GM21367 (cell line): Measurements from ENCODE around the gene AGRP.

Source experiments
- ATAC-seq: cut with Tn5 transposase; IDR thresholded peaks from one replicate; pipeline ENCODE4 v1.9.1; 2021; ENCODE audit not compliant: unreplicated experiment

Gene AGRP

GRCh38 chr16:67445913-67446907, 37.1 kb downstream of the AGRP start:
- ATAC-seq, result no peak

- no peak for ATAC-seq
These were observed 37.9 kb downstream of the AGRP start for GRCh38 chr16:67445441-67445912.

GRCh38 chr16:67445126-67445426, 38.3 kb downstream of the AGRP start:
- ATAC-seq, result no peak

- ATAC-seq, result no peak
These were observed 38.9 kb downstream of the AGRP start for GRCh38 chr16:67444259-67445125.

DNA sequence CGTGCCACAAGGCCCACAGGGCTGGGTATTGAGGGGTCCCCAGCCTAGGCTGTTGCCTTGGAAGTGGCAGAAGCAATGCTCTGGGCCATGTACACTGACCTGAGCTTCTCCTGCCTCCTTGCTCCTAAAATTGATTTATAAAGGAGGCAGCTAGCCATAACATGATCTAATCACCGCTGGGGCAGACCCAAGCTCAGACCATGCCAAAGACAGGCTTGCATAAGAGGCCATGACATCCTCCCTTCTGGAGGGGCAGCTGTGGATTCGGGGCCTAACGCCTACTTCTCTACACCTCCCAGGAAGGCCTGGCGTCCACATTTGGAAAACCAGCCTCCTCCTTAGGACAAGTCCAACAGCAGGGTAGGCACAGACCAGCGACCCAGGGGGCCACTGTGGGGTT, 40.1 kb downstream of the AGRP start:
- no peak for ATAC-seq

DNA sequence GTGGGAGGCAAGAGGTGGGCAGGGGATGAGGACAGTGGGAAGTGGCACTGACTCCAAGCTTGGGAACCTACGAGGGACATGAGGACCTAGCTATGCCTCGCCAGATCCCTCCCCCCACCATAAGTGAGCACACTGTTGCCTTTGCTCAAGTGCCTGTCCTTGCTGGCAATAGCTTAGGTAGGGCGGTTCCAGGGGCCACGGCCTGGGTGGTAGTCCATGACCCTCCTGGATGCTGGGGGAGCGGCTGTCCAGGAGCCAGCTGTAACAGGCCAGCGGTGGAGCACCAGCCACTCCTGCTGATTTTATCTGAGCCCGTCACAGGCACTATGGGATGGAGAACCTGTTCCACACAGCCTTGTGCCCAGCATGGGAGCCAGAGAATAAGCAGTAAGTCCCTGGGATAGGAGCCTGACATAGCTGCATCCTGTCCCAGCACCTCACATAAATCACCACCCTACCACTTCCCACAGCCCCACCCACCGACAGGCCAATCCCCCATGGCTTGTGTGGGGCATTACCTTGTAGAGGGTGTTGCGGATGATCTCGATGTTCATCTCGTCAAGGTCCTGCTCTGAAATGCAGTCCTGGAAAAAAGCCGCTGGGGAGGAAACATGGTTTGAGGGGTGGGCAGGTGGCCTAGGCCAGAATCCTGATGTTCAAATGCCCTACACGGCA, 40.6 kb downstream of the AGRP start:
- ATAC-seq, result no peak

DNA sequence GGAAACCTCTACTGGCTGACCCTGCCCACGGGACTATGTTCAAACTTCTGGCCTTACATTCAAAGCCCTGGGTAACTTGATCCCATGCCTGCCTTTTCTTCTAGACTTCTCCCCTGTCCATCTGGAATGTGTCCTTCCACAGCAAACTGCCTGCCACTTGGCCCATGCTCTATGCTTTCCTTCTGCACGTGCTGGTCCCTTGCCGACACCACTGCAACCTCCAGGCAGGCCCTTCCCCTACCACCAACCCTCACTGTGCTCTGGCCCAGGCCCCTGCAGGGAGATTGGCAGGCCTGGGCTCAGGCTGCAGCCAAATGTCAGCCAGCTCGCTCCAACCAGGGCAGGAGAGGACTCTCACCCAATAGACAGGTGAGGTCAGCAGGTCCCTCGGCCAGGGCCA, 41.4 kb downstream of the AGRP start:
- ATAC-seq, result no peak

DNA sequence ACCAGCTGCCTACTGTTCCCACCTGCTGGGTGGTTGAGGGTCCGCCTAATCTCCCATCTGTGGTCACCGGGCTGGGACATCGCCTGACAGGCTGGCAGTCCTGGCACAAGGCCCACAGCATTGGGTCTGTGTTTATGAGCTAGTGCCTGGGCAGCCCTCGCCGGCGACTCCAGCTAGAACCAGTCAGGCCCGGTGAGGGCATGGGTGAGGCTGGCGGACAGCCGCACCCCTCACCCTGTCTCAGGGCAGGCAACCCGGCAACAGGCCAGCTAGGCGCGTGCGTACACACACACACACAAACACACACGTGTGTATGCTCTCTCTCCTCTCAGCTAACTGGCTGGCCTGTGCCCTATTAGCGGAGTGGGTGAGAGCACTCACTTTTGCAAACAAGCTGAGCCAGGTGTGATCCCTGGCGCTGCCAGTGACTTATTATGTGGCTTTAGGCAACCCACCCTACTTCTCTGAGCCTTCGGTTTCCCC, 42.0 kb downstream of the AGRP start:
- no peak for ATAC-seq

- no peak for ATAC-seq
These were observed 44.4 kb downstream of the AGRP start for GRCh38 chr16:67438824-67439393.

DNA sequence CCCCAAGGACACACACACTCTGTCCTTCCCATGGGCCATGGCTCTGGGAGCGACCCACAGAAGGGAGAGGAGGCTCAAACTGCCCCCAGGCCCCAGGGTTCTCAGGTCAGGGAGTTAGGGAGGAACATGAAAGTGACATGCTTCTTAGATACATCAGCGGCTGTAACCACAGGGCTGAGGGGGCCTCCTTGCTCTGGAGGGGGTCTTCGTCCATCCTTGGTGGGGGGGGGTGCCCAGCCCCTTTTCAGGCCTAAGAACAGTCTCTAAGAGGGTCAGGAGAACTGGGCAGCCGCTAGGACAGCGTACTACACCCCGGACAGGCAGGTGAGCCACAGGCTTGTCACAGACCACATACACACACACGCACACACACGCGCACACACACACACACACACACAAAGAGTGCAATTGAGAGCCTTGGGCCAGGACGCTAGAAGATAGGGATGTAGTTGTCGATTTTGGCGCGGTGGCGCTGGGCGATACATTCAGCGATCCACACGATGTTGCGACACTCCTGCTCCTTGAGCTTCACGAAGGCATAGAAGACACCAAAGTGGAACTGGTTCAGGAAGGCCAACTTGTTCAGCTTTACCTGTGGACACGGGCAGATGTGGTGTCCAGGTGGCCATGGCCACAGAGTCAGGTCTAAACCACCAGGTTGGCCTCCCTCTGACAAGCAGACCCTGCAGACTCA, 45.1 kb downstream of the AGRP start:
- ATAC-seq, result no peak

GRCh38 chr16:67437513-67437912, 45.8 kb downstream of the AGRP start:
- no peak for ATAC-seq

DNA sequence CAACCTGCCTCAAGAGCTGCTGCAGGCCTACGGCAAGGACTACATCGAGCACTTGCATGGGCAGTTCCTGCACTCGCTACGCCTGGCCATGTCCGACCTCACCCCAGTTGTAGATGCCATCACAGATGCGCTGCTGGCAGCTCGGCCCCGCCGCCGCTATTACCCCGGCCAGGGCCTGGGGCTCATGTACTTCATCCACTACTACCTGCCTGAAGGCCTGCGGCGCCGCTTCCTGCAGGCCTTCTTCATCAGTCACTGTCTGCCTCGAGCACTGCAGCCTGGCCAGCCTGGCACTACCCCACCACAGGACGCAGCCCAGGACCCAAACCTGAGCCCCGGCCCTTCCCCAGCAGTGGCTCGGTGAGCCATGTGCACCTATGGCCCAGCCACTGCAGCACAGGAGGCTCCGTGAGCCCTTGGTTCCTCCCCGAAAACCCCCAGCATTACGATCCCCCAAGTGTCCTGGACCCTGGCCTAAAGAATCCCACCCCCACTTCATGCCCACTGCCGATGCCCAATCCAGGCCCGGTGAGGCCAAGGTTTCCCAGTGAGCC, 46.6 kb downstream of the AGRP start:
- no peak for ATAC-seq

DNA sequence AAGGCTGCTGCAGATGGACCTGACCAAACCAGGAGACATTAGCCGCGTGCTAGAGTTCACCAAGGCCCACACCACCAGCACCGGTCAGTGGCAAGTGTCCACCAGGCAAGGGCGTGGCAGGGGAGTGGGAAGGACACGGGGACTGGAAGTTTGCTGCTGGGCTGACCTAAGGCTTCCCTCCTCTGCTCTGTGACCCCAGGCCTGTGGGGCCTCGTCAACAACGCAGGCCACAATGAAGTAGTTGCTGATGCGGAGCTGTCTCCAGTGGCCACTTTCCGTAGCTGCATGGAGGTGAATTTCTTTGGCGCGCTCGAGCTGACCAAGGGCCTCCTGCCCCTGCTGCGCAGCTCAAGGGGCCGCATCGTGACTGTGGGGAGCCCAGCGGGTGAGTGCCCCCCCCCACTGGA, 47.6 kb downstream of the AGRP start:
- ATAC-seq, result no peak

DNA sequence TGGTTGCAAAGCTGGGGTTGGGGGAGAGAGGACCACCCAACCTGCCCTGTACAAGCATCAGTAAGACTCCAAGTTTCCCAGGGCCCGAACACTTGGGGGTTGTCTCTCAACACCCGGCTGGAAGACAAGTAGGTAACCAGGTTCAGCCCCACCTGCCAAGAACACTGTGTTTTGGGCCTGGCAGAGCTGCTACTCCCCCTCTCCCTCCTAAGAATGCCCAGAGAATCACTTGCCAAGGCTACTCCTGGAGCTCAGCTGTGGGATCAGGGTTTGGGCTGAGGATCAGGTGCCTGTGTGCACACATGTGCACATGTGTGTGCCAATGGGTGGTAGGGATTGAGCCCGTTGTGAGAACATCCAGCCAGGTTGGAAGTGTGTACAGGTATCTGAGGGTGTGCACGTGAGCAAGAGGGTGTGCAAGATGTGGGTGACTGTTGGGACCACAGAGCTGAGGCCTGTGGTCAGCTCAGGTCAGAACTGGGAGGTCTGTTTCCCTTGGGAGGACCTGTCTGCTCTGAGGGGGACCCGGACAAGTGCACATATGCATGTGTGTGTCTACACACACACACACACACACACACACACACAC, 50.1 kb downstream of the AGRP start:
- no peak for ATAC-seq
